ENCODE results near the gene TCERG1L.

TCERG1L gene

GRCh38 chr10:131093795-131094366 is 217.6 kb downstream of the TCERG1L start:
- no peak for DNase-seq

GRCh38 chr10:131093346-131093745 is 218.2 kb downstream of the TCERG1L start:
- no peak for DNase-seq

- no peak for DNase-seq
Measured at GRCh38 chr10:131092876-131093275, 218.6 kb downstream of the TCERG1L start.

GRCh38 chr10:131092386-131092785 is 219.1 kb downstream of the TCERG1L start:
- no peak for DNase-seq

GRCh38 chr10:131091682-131092081 is 219.8 kb downstream of the TCERG1L start:
- DNase-seq = no peak

GRCh38 chr10:131090761-131091661 is 220.5 kb downstream of the TCERG1L start:
- DNase-seq = peak; percentile 51

- DNase-seq = no peak
Measured at GRCh38 chr10:131089861-131090260, 221.7 kb downstream of the TCERG1L start.

GRCh38 chr10:131089150-131089549 is 222.4 kb downstream of the TCERG1L start:
- no peak for DNase-seq

- DNase-seq = no peak
Measured at GRCh38 chr10:131088619-131089018, 222.9 kb downstream of the TCERG1L start.

- DNase-seq = no peak
Measured at GRCh38 chr10:131087464-131088215, 223.9 kb downstream of the TCERG1L start.

GRCh38 chr10:131086511-131086910 is 225.0 kb downstream of the TCERG1L start:
- DNase-seq = no peak

- no peak for DNase-seq
Measured at GRCh38 chr10:131086094-131086493, 225.4 kb downstream of the TCERG1L start.

GRCh38 chr10:131085091-131085860 is 226.2 kb downstream of the TCERG1L start:
- no peak for DNase-seq

GRCh38 chr10:131084791-131085090 is 226.8 kb downstream of the TCERG1L start:
- DNase-seq = no peak

- no peak for DNase-seq
Measured at GRCh38 chr10:131083915-131084790, 227.4 kb downstream of the TCERG1L start.

GRCh38 chr10:131082991-131083481 is 228.5 kb downstream of the TCERG1L start:
- DNase-seq = no peak

GRCh38 chr10:131082201-131082850 is 229.2 kb downstream of the TCERG1L start:
- no peak for DNase-seq

- DNase-seq = no peak
Measured at GRCh38 chr10:131081786-131082185, 229.7 kb downstream of the TCERG1L start.

GRCh38 chr10:131081376-131081775 is 230.1 kb downstream of the TCERG1L start:
- DNase-seq = no peak

- no peak for DNase-seq
Measured at GRCh38 chr10:131080571-131080970, 230.9 kb downstream of the TCERG1L start.

GRCh38 chr10:131079314-131079713 is 232.2 kb downstream of the TCERG1L start:
- DNase-seq = no peak
